Upper lobe of left lung (tissue), 6 donors: ENCODE data around the gene LRRC73. TPM values are rescaled to one million over a fixed set of nuclear protein-coding genes. Genes with fewer than 3 reads are reported as not detected.
A peak's percentile ranks its signal among the peaks of the same experiment; 100 is the strongest.

Experiments
- ATAC-seq, 2 donors: fragments of 200-7000 bp; cut with Tn5 transposase; one replicate each; pipeline ENCODE4 v1.9.1; 2022; ENCODE audit warnings: mild to moderate bottlenecking in 2 of 2, moderate library complexity in 2 of 2; ENCODE audit not compliant: low FRiP score in 2 of 2
- DNase-seq, 2 donors: peaks; one replicate each; pipeline ENCODE4 v3.0.0-alpha.2; 2019 to 2020
- H3K27ac ChIP-seq, 4 donors: fragments of 200-600 bp; sonication (generic); one replicate each; pipeline ENCODE4 v1.5.1; 2016 to 2019
- H3K27me3 ChIP-seq, 4 donors: fragments of 200-600 bp; sonication (generic); one replicate each; pipeline ENCODE4 v1.5.1; 2017 to 2019
- H3K36me3 ChIP-seq, 4 donors: fragments of 200-600 bp; sonication (generic); one replicate each; pipeline ENCODE4 v1.5.1; 2016 to 2019
- H3K4me1 ChIP-seq, 4 donors: fragments of 200-600 bp; sonication (generic); one replicate each; pipeline ENCODE4 v1.5.1; 2018 to 2019
- H3K4me3 ChIP-seq, 4 donors: fragments of 200-600 bp; sonication (generic); one replicate each; pipeline ENCODE4 v1.5.1; 2017 to 2019; ENCODE audit warnings: mild to moderate bottlenecking in 2 of 4, moderate library complexity in 1 of 4
- H3K9me3 ChIP-seq, 4 donors: fragments of 200-600 bp; sonication (generic); one replicate each; pipeline ENCODE4 v1.5.1; 2018 to 2019
- EP300 ChIP-seq, 4 donors: sonication (generic); formaldehyde crosslinking; IDR thresholded peaks; one replicate each; pipeline ENCODE4 v1.5.1; 2017; ENCODE audit warnings: antibody characterized with exemption in 4 of 4, control low read depth in 2 of 4
- POLR2A ChIP-seq, 4 donors: fragments of 450-650 bp; IDR thresholded peaks; one replicate each; pipeline ENCODE4 v1.5.1; 2016 to 2017; ENCODE audit warnings: antibody characterized with exemption in 4 of 4, mild to moderate bottlenecking in 2 of 4
- POLR2AphosphoS5 ChIP-seq, 2 donors: sonication (generic); formaldehyde crosslinking; IDR thresholded peaks; one replicate each; pipeline ENCODE4 v1.5.1; 2017; ENCODE audit warnings: antibody characterized with exemption in 2 of 2
- WGBS, 2 donors: methylation state at CpG; one replicate each; pipeline ENCODE4 v1.1.5; 2017 to 2018; 5-methylcytosine and 5-hydroxymethylcytosine counted together
- total RNA-seq, 6 donors: library from RNA; depleted of rRNA in 4 of 6; stranded (reverse); fragments of >200 nt in 4 of 6; gene quantifications; one replicate each; pipeline versions ENCODE4 v1.1.0 to v1.2.1, GENCODE V29; 2016 to 2021
- TF ChIP-seq, protein P1 (sequence below), 6 experiments: fragments of 450-650 bp in 4 of 6; fragments of 200-600 bp in 2 of 6; sonication (generic) in 2 of 6; IDR thresholded peaks; one replicate each; pipeline ENCODE4 v1.5.1; 2016 to 2019; ENCODE audit warnings: antibody characterized with exemption in 6 of 6
- donor health status: DM: no; HTN: no; CAD: no; lungs with moderate emphysema.
- donor health status: DM: no; HTN: yes; CAD: no; lungs with severe emphysema.

LRRC73 gene
- total RNA-seq, 6 donors from 2014 or later, result 0.34 to 3.4 (median 2.5) TPM

DNA sequence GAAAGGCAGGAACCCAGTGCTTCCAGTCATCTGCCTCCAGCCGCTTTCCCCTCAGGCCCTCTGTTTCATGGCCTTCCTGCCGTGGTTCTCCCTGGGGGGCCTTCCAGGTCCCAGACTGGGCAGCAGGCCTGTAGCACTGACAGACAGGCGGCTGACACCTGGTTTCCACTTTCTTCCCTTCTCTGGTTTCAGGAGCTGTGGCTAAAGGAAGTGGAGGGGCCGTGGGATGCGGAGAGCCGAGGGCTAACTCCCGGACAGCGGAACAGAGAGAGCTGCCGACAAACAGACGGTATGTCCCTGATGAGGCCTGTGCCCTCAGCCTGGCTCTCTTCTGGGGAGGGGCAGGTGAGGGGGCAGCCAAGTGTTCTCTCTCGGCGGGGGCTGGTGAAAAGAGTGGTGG lies 12.5 kb downstream of the LRRC73 start:
- no peak overlapping the region for H3K27ac ChIP-seq
- H3K4me3 ChIP-seq, result no peak overlapping the region
- peaks cover 13 to 54% (median 38%) of the 10 kb centered on the region in 4 donors for H3K36me3 ChIP-seq
- peaks cover 34 to 46% (median 40%) of the 10 kb centered on the region in 4 donors for H3K4me1 ChIP-seq
- no peak for DNase-seq
- H3K27me3 ChIP-seq, result no peaks in the 10 kb centered on the region
- ATAC-seq, result no peak
- WGBS, 2 donors, result 95 to 96% methylated on average over 12 of the region's 12 CpGs
- no peaks in the 10 kb centered on the region for H3K9me3 ChIP-seq
- TF ChIP-seq POLR2A (IDR thresholded peaks at IDR 0.05), result no peak
- TF ChIP-seq EP300 (IDR thresholded peaks at IDR 0.05), result no peak
- TF ChIP-seq, protein P1, sequence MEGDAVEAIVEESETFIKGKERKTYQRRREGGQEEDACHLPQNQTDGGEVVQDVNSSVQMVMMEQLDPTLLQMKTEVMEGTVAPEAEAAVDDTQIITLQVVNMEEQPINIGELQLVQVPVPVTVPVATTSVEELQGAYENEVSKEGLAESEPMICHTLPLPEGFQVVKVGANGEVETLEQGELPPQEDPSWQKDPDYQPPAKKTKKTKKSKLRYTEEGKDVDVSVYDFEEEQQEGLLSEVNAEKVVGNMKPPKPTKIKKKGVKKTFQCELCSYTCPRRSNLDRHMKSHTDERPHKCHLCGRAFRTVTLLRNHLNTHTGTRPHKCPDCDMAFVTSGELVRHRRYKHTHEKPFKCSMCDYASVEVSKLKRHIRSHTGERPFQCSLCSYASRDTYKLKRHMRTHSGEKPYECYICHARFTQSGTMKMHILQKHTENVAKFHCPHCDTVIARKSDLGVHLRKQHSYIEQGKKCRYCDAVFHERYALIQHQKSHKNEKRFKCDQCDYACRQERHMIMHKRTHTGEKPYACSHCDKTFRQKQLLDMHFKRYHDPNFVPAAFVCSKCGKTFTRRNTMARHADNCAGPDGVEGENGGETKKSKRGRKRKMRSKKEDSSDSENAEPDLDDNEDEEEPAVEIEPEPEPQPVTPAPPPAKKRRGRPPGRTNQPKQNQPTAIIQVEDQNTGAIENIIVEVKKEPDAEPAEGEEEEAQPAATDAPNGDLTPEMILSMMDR (IDR thresholded peaks at IDR 0.05), result no peak
- TF ChIP-seq POLR2AphosphoS5 (IDR thresholded peaks at IDR 0.05), result no peak

- H3K27ac ChIP-seq, result no peak overlapping the region
- no peak overlapping the region for H3K4me3 ChIP-seq
- no peak for ATAC-seq
- no peak for DNase-seq
- H3K4me1 ChIP-seq, result peaks cover 40 to 52% (median 46%) of the 10 kb centered on the region in 4 donors
- peaks cover 11 to 48% (median 32%) of the 10 kb centered on the region in 4 donors for H3K36me3 ChIP-seq
- H3K27me3 ChIP-seq, result no peaks in the 10 kb centered on the region
- WGBS, 2 donors, result 92 to 93% methylated on average over 6 of the region's 6 CpGs
- TF ChIP-seq POLR2A (IDR thresholded peaks at IDR 0.05), result no peak
- TF ChIP-seq, protein P1 (IDR thresholded peaks at IDR 0.05), result no peak
- no peak for TF ChIP-seq POLR2AphosphoS5 (IDR thresholded peaks at IDR 0.05)
- TF ChIP-seq EP300 (IDR thresholded peaks at IDR 0.05), result no peak
- no peaks in the 10 kb centered on the region for H3K9me3 ChIP-seq
These were observed 13.1 kb downstream of the LRRC73 start for GRCh38 chr6:43497129-43497396.

- no peaks in the 10 kb centered on the region for H3K27me3 ChIP-seq
- peak overlapping the region in 3 of 4 donors; percentile 6 to 56 (median 14) for H3K27ac ChIP-seq
- no peak for ATAC-seq
- no peak for TF ChIP-seq POLR2A (IDR thresholded peaks at IDR 0.05)
- TF ChIP-seq, protein P1 (IDR thresholded peaks at IDR 0.05), result peak; percentile 16 to 50 (median 42)
- no peaks in the 10 kb centered on the region for H3K9me3 ChIP-seq
- DNase-seq, result no peak
- peaks cover 46 to 56% (median 51%) of the 10 kb centered on the region in 4 donors for H3K4me1 ChIP-seq
- no peak overlapping the region for H3K4me3 ChIP-seq
- 59 to 76% methylated on average over 3 to 18 of the region's 18 CpGs for WGBS, 2 donors
- peaks cover 11 to 44% (median 31%) of the 10 kb centered on the region in 4 donors for H3K36me3 ChIP-seq
These were observed 13.6 kb downstream of the LRRC73 start for GRCh38 chr6:43496370-43497128.

DNA sequence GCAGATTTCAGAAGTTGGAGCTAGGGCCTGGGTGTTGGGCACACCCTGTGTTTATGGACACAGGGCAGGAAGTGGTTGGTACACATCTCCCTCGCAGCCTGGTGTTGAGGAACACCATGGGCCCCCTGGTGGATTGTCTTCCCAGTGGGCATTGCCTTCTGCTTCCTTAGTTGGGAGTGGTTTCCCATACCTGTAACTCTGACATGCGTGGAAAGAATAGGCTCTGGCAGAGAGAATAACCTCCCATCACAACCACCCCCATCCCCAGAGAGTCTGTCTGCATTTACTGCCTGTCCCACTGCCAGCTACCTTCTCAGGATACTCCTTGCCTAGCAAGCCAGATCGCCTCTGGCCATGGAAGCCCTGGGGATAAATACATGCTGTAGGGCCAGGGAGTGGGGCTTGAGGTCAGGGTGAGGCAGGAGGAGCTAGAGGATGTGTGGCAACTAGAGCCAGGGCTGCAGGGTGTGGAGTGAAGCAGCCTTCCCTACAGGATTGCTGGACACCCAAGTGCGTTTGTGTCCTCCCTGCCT lies 14.7 kb downstream of the LRRC73 start:
- H3K4me1 ChIP-seq, result peaks cover 46 to 56% (median 51%) of the 10 kb centered on the region in 4 donors
- DNase-seq (no peak), ATAC-seq (no peak)
- no peak overlapping the region for H3K4me3 ChIP-seq
- H3K27me3 ChIP-seq, result no peaks in the 10 kb centered on the region
- H3K9me3 ChIP-seq, result no peaks in the 10 kb centered on the region
- TF ChIP-seq, protein P1 (IDR thresholded peaks at IDR 0.05), result peak in 5 of 6 experiments; percentile 17 to 39 (median 31)
- TF ChIP-seq POLR2A (IDR thresholded peaks at IDR 0.05), result no peak
- TF ChIP-seq POLR2AphosphoS5 (IDR thresholded peaks at IDR 0.05), result no peak
- H3K27ac ChIP-seq, result peak overlapping the region in 2 of 4 donors; percentile 6 to 56
- whole genome bisulfite sequencing, 2 donors, result 63 to 76% methylated on average over 3 to 4 of the region's 4 CpGs
- H3K36me3 ChIP-seq, result peaks cover 11 to 33% (median 22%) of the 10 kb centered on the region in 4 donors
